GM18498 (cell line): ENCODE measurements around the gene EIF3B.
A peak's percentile ranks its signal among the peaks of the same experiment; 100 is the strongest.
"Not testable (repeated sequence)": the region's sequence is repeated elsewhere in the genome, so short reads cannot be mapped to it uniquely, and the experiment has no call there.

Experiments
- ATAC-seq: cut with Tn5 transposase; IDR thresholded peaks from one replicate; pipeline ENCODE4 v1.9.1; 2021; ENCODE audit warnings: mild to moderate bottlenecking, moderate library complexity; ENCODE audit not compliant: unreplicated experiment

EIF3B gene

DNA sequence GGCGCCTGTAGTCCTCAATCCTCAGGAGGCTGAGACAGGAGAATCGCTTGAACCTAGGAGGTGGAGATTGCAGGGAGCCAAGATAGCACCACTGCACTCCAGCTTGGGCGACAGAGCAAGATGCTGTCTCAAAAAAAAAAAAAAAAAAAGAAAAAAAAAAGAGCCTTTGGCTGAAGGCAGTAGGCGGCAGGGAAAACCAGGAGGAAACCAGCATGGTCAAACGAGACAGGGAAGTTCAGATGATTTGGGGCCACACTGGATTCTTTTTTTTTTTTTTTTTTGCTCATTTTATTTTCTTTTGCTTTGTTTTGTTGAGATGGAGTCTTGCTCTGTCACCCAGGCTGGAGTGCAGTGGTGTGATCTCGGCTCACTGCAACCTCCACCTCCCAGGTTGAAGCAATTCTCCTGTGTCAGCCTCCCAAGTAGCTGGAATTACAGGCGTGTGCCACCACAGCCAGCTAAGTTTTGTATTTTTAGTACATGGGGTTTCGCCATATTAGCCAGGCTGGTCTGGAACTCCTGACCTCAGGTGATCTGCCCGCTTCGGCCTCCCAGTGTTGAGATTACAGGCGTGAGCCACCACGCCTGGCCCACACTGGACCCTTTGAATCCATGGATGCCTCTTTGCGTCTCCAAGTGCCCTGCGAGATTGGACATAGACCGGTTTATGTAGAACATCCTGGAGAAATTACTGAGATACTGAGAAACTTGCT is 7.1 kb upstream of the EIF3B start:
- not testable (repeated sequence) for ATAC-seq

DNA sequence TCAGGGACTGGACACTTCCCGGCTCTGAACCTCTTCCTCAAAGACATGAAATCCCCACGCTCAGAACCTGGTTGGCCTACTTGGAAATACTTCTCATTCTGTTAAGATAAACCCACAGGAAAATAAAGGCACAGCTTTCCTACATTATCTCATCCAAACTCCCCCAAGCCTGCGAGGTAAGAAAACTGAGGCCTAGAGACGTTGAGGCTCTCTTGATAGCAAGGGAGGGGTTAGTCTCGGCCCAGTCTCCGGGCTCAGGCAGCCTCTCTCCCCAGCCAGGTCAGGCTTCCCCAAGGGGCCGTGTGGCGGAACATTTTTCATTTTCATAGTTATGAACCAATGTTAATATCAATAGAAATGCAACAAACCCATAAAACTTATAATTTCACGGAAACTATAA is 4.6 kb upstream of the EIF3B start:
- no peak for ATAC-seq

DNA sequence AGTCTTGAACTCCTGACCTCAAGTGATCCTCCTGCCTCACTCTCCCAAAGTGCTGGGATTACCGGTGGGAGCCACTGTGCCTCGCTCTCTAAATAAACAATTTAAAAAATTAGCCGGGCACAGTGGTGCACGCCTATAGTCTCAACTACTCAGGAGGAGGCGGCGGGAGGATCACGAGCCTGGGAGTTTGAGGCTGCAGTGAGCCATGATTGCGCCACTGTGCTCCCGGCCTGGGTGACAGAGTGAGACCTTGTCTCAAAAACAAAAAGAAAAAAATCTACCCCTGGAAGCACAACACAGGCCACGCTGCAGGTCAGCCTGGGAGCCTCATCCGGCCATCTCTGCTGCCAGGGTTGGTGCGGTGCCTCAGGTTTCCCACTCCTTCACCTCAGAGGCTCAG is 3.8 kb upstream of the EIF3B start:
- ATAC-seq = no peak

DNA sequence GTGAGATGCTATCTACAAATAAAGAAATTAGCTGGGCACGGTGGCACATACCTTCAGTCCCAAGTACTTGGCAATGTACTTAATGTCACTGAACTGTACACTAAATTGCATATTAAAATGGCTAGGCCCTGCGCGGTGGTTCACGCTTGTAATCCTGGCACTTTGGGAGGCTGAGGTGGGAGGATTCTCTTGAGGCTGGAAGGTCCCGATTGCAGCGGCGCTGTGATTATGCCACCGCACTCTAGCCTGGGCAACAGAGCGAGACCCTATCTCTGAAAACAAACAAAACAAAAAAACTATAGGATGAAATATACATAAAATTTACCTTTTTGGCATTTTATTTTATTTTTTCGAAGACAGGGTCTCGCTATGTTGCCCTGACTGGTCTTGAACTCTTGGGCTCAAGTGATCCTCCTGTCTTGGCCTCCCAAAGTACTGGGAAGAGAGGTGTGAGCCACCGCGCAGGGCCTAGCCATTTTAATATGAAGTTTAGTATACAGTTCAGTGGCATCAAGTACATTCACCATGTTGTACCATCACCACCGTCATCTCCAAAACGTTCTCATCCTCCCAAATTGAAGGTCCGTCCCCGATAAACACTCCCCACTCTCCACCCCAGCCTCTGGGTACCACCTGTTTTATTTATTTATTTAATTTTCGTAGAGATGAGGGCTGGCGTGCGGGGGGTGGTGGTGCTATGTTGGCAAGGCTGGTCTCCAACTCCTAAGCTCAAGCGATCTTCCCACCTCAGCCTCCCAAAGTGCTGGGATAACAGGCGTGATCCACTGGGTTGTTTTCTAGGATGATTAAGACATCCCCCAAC is 1.3 kb upstream of the EIF3B start:
- no peak for ATAC-seq

DNA sequence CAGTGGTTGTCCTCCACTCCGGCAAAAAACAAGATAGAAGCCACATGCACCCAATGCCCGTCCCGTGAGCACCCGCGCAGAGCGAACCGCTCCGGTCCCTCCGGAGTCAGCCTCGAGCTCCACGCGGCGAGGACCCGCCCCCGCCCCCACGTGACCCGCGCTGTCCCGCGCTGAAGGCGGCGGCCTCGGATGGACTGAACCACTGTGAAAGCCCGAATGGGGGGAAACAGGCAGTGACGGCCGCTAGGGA is 766 bp upstream of the EIF3B start:
- ATAC-seq = peak; percentile 57

DNA sequence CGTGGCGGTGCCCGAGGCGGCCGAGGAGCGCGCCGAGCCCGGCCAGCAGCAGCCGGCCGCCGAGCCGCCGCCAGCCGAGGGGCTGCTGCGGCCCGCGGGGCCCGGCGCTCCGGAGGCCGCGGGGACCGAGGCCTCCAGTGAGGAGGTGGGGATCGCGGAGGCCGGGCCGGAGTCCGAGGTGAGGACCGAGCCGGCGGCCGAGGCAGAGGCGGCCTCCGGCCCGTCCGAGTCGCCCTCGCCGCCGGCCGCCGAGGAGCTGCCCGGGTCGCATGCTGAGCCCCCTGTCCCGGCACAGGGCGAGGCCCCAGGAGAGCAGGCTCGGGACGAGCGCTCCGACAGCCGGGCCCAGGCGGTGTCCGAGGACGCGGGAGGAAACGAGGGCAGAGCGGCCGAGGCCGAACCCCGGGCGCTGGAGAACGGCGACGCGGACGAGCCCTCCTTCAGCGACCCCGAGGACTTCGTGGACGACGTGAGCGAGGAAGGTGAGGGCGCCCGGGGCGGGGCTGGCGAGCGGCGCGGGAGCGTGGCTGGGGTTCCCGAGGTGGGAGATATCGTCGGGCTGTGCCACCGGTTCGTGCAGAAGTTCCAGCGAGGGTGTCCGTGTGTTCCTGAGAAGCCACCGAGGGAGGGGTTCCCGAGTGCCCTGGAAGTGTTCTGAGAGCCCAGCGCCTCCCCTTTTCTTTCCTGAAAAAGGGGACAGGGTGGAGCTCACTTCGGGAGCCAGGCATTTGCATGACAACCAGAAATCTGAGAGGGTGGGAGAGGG is 495 bp downstream of the EIF3B start:
- no peak for ATAC-seq

GRCh38 chr7:2355705-2356008 is 1.0 kb downstream of the EIF3B start:
- no peak for ATAC-seq

DNA sequence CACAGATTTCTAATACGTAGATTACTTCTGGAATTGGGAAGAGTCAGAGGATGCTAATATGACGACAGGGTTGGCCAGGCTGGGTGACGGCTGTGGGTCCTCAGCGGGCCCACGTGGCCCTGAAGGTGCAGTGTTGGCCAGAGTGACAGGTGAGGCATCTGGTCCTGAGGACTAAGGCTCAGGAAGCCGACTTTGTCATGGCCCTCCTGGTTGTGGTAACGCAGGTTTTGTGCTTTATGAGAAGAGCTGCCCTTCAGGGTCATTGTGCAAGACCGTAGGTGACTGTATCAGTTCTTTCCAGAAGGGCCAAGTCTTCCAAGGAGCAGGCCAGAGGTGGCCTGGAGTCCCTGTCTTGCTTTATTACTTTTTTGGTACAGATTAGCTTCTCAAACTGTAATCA is 2.5 kb downstream of the EIF3B start:
- ATAC-seq = no peak

DNA sequence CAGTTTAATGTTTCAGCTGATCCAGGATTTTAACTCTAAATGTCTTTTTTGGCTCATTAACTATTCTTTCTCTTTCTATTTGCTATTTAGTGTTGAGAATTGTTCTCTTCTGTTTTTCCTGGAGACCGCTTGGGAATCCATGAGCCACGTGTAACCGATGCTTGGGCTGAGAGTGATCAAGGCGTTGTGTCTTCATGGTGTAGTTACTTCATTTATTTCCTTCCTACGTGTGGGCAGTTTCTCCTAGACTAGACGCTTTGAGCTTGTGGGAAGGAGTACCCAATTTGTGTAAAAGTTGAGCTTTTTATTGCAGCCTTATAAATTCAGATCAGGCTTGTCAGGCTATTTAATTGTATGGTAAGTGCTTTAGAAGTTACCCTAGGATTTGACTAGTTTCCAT is 2.9 kb downstream of the EIF3B start:
- ATAC-seq = no peak

GRCh38 chr7:2358968-2359527 is 4.4 kb downstream of the EIF3B start:
- no peak for ATAC-seq

- ATAC-seq = no peak
Measured at GRCh38 chr7:2359610-2360009, 5.0 kb downstream of the EIF3B start.

GRCh38 chr7:2360796-2361195 is 6.2 kb downstream of the EIF3B start:
- no peak for ATAC-seq

DNA sequence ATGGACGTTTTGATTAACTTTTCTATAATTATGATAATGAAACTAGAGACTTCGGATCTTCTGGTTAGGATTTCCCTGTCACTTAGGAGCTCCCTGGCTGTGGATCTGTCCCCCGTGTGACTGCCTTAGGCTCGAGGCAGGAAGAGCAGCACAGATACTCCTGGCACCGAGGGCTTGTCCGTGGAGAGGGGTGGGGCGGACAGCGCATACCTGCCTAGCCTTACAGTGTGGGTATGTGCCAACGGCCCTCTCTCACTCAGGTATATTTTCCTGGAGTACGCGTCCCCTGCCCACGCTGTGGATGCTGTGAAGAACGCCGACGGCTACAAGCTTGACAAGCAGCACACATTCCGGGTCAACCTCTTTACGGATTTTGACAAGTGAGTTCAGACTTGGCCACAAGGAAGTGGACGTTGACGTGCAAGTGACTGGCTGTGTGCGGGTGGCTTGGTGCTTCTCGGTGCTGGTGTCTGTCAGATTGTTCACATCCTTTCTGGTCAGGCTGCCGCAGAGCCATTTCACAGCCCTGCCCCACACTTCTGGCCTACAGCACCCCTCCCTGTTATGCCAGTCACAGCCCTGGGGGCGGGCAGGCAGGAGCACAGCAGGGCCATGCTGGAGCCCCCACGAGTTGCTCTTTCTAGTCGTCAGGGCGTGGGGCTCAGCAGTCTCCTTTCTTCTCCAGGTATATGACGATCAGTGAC is 7.9 kb downstream of the EIF3B start:
- ATAC-seq = no peak

DNA sequence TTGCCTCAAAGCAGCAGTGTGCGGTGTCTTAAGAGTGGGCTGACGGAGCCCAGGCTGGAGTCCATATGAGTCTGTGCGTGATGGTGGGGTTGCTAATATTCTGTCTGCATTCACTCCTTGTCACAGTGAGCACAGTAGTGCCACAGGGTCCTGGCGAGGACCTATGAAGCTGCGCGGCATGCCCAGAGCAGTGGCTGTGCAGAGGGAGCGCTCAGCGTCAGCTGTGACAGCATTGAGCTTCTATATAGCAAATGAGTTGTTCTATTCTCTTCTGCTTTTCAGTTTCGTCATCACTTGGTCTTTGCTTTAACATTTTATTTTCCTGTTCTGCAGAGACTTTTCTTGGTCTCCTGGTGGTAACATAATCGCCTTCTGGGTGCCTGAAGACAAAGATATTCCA is 14.5 kb downstream of the EIF3B start:
- ATAC-seq = no peak

DNA sequence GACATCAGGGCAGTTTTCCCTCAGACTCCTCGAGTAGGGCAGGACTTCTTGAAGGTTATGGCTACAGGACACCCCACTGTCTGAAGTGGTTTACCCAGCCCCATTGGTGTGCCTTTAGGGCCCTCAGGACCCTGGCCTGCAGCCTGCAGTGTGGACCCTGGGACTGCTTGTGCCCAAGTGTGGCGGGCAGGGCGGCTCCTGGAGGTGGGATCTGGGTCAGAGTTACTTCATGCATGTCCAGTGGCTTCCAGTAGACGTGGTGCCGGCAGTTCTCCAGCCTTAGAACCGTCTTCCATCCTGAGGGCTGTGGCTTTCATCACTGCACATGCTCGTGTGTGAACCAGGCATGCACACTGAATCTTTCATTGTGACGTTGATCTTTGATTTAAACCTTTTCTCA is 16.7 kb downstream of the EIF3B start:
- ATAC-seq = no peak

DNA sequence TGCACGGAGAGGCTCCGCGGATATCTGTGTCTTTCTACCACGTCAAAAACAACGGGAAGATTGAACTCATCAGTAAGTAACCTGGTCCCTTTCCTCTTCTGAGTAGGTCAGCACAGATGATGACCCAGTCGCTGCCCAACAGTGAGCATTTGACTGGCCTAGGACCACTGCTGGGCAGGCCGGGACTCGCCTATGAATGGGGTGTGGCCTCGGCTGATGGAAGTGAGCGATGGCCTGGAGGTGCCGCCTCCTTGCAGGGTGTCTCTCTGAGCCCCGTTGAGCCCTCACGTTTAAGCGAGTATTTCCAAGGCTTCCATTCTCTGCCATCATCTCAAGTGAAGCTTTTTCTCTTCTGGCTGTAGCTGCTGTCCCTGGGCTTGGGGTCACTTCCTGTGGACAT is 18.1 kb downstream of the EIF3B start:
- ATAC-seq = no peak

GRCh38 chr7:2373124-2373556 is 18.5 kb downstream of the EIF3B start:
- ATAC-seq = no peak

DNA sequence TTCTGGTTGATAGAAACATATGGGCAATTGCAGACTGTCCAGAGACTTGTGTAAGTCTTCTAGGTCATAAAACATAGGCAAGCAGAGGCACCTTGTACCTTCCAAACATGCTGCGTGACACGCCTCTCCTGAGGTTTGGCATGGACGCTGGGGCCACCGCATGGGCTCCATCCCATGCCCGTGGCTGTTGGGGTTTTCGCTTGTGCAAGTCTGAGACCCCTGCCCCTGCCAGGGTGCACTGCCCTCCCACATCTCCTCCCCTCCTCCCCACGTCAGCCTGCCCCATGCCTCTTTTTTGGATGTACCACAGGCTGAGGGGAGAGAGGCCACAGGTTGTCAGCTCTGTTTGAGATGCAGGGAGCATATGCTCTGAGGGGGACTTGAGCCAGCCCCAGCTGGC is 19.0 kb downstream of the EIF3B start:
- no peak for ATAC-seq

DNA sequence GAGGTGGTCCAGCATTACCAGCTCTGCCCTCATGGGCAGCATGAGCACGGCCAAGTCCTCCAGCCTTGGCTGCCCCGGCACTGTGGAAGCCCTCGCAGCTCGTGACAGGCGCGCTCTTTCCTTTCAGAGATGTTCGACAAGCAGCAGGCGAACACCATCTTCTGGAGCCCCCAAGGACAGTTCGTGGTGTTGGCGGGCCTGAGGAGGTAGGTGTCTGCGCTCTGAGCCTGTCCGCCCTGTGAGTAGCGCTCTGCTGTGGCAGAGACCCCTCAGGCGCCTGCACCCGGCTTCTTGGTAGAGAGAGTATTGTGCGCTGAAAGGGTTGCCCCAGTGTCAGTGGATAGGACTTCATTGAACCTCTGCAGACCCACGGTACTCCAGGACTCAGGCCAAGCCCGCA is 19.8 kb downstream of the EIF3B start:
- ATAC-seq = no peak

- ATAC-seq = no peak
Measured at GRCh38 chr7:2374830-2375728, 20.5 kb downstream of the EIF3B start.
